ENCODE measurements around the gene LDLRAD3.

GRCh38 chr11:36156161-36156816 is 212.4 kb downstream of the LDLRAD3 start:
- TF ChIP-seq CSRNP3 (CRISPR knock-in tag; IDR thresholded peaks at IDR 0.05) (no peak), ESRRG (CRISPR knock-in tag; IDR thresholded peaks at IDR 0.05) (no peak), GLIS3 (CRISPR knock-in tag; IDR thresholded peaks at IDR 0.05) (no peak), TSHZ2 (CRISPR knock-in tag; IDR thresholded peaks at IDR 0.05) (no peak), PATZ1 (CRISPR knock-in tag; IDR thresholded peaks at IDR 0.05; ENCODE audit: borderline replicate concordance) (no peak), TCF4 (CRISPR knock-in tag; IDR thresholded peaks at IDR 0.05; ENCODE audit: borderline replicate concordance) (no peak), ZFP30 (CRISPR knock-in tag; IDR thresholded peaks at IDR 0.05) (no peak), TOX (CRISPR knock-in tag; IDR thresholded peaks at IDR 0.05; ENCODE audit: borderline replicate concordance) (no peak), BACH2 (CRISPR knock-in tag; IDR thresholded peaks at IDR 0.05; ENCODE audit: borderline replicate concordance) (no peak), ZNF70 (CRISPR knock-in tag; IDR thresholded peaks at IDR 0.05) (no peak), ISL1 (CRISPR knock-in tag; IDR thresholded peaks at IDR 0.05) (no peak; the same call in 1 of the 2 replicates)

Data from SK-N-SH treated with all-trans-retinoic acid at 6 μM for 48 hours (cell line).